Upper lobe of left lung (tissue), 6 donors: ENCODE data around the gene TPCN1. TPM values are rescaled to one million over a fixed set of nuclear protein-coding genes. Genes with fewer than 3 reads are reported as not detected.
A peak's percentile ranks its signal among the peaks of the same experiment; 100 is the strongest.

Source experiments
- ATAC-seq, 2 donors: fragments of 200-7000 bp; cut with Tn5 transposase; one replicate each; pipeline ENCODE4 v1.9.1; 2022; ENCODE audit warnings: mild to moderate bottlenecking in 2 of 2, moderate library complexity in 2 of 2; ENCODE audit not compliant: low FRiP score in 2 of 2
- DNase-seq, 2 donors: peaks; one replicate each; pipeline ENCODE4 v3.0.0-alpha.2; 2019 to 2020
- H3K27ac ChIP-seq, 4 donors: fragments of 200-600 bp; sonication (generic); one replicate each; pipeline ENCODE4 v1.5.1; 2016 to 2019
- H3K27me3 ChIP-seq, 4 donors: fragments of 200-600 bp; sonication (generic); one replicate each; pipeline ENCODE4 v1.5.1; 2017 to 2019
- H3K36me3 ChIP-seq, 4 donors: fragments of 200-600 bp; sonication (generic); one replicate each; pipeline ENCODE4 v1.5.1; 2016 to 2019
- H3K4me1 ChIP-seq, 4 donors: fragments of 200-600 bp; sonication (generic); one replicate each; pipeline ENCODE4 v1.5.1; 2018 to 2019
- H3K4me3 ChIP-seq, 4 donors: fragments of 200-600 bp; sonication (generic); one replicate each; pipeline ENCODE4 v1.5.1; 2017 to 2019; ENCODE audit warnings: mild to moderate bottlenecking in 2 of 4, moderate library complexity in 1 of 4
- H3K9me3 ChIP-seq, 4 donors: fragments of 200-600 bp; sonication (generic); one replicate each; pipeline ENCODE4 v1.5.1; 2018 to 2019
- EP300 ChIP-seq, 4 donors: sonication (generic); formaldehyde crosslinking; IDR thresholded peaks; one replicate each; pipeline ENCODE4 v1.5.1; 2017; ENCODE audit warnings: antibody characterized with exemption in 4 of 4, control low read depth in 2 of 4
- POLR2A ChIP-seq, 4 donors: fragments of 450-650 bp; IDR thresholded peaks; one replicate each; pipeline ENCODE4 v1.5.1; 2016 to 2017; ENCODE audit warnings: antibody characterized with exemption in 4 of 4, mild to moderate bottlenecking in 2 of 4
- POLR2AphosphoS5 ChIP-seq, 2 donors: sonication (generic); formaldehyde crosslinking; IDR thresholded peaks; one replicate each; pipeline ENCODE4 v1.5.1; 2017; ENCODE audit warnings: antibody characterized with exemption in 2 of 2
- WGBS, 2 donors: methylation state at CpG; one replicate each; pipeline ENCODE4 v1.1.5; 2017 to 2018; 5-methylcytosine and 5-hydroxymethylcytosine counted together
- total RNA-seq, 6 donors: library from RNA; depleted of rRNA in 4 of 6; stranded (reverse); fragments of >200 nt in 4 of 6; gene quantifications; one replicate each; pipeline versions ENCODE4 v1.1.0 to v1.2.1, GENCODE V29; 2016 to 2021
- TF ChIP-seq, protein P1 (sequence below), 6 experiments: fragments of 450-650 bp in 4 of 6; fragments of 200-600 bp in 2 of 6; sonication (generic) in 2 of 6; IDR thresholded peaks; one replicate each; pipeline ENCODE4 v1.5.1; 2016 to 2019; ENCODE audit warnings: antibody characterized with exemption in 6 of 6
- donor health status: DM: no; HTN: no; CAD: no; lungs with moderate emphysema.
- donor health status: DM: no; HTN: yes; CAD: no; lungs with severe emphysema.

Gene TPCN1
- total RNA-seq, 6 donors from 2014 or later = 36.6 to 193 (median 52.2) TPM

DNA sequence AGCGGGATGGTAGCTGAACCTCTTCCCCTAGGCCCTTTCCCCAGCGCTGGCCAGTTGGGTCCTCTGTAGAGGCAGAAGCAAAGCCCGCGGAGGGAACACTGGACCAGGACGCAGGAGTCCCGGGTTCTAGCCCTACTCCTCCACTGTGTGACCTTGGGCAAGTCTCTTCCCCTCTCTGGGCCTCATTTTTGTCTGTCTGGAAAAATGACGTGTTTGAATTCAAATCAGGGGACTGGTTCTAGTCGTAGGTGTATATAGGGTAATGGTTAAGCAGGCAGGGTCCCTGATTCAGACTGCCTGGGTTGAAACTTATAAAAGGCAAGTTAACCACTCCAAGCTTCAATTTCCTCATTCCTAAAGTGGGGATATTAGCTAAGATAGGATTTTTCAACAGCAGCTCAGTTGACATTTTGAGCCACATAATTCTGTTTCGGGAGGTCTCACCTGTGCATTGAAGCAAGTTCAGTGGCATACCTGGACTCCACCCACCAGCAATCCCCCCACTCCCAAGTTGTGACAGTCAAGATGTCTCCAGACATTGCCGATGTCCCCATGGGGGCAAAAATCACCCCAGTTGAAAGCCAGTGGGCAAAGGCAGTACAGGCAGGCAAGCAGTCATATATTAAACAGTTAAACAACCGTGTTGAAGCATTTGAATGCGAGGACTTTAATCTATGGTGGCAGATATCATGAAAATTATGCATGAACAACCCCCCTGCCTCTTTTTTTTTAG lies 899 bp downstream of the TPCN1 start:
- TF ChIP-seq, protein P1, sequence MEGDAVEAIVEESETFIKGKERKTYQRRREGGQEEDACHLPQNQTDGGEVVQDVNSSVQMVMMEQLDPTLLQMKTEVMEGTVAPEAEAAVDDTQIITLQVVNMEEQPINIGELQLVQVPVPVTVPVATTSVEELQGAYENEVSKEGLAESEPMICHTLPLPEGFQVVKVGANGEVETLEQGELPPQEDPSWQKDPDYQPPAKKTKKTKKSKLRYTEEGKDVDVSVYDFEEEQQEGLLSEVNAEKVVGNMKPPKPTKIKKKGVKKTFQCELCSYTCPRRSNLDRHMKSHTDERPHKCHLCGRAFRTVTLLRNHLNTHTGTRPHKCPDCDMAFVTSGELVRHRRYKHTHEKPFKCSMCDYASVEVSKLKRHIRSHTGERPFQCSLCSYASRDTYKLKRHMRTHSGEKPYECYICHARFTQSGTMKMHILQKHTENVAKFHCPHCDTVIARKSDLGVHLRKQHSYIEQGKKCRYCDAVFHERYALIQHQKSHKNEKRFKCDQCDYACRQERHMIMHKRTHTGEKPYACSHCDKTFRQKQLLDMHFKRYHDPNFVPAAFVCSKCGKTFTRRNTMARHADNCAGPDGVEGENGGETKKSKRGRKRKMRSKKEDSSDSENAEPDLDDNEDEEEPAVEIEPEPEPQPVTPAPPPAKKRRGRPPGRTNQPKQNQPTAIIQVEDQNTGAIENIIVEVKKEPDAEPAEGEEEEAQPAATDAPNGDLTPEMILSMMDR (IDR thresholded peaks at IDR 0.05) = no peak
- no peak for TF ChIP-seq POLR2AphosphoS5 (IDR thresholded peaks at IDR 0.05)
- TF ChIP-seq EP300 (IDR thresholded peaks at IDR 0.05) = no peak
- no peak for TF ChIP-seq POLR2A (IDR thresholded peaks at IDR 0.05)
- Histone ChIP-seq H3K9me3 (no peaks in the 10 kb centered on the region), H3K27ac (peak overlapping the region; percentile 90 to 96 (median 92)), H3K4me1 (peaks cover 33 to 56% (median 43%) of the 10 kb centered on the region in 4 donors), H3K4me3 (peak overlapping the region; percentile 91 to 97 (median 93)), H3K36me3 (peaks cover 0 to 6% (median 4%) of the 10 kb centered on the region in 4 donors), H3K27me3 (no peaks in the 10 kb centered on the region)
- no peak for DNase-seq
- WGBS, 2 donors = 11 to 12% methylated on average over 8 to 12 of the region's 12 CpGs
- no peak for ATAC-seq

DNA sequence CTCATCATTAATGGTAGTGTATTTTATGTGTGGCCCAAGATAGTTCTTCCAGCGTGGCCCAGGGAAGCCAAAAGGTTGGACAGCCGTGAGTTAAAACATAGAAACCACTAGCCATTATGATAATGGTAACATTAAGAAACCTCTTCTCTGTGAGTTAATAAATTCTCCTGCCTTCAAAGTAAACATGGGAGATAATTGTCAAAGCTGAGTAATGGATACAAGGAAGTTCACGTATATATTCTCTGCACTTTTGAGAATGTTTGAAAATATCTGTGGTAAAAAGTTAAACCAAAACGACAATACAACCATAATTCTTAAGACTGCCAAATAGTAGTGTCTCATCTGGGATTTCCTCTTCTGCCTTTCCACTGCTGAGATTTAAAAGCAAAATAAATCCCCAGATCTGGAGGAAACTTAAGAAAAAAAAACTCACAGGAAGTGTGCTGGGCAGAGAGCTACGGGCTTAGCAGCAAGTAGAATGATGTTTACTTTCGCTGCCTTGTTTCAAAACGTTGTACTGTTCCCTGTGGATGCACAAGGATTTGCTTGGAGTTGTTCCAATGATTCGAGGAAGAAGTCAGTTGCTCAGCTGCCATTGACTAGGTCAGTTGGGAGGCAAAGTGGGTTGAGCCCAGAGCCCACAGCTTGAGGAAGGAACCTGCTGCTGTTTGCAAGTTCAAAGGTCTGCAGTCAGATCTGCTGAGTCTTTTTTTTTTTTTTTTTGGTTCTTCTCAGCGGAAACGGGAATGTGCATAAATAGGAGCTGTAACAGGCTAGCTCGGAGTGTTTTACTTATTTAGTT lies 1.7 kb downstream of the TPCN1 start:
- TF ChIP-seq, protein P1 (IDR thresholded peaks at IDR 0.05) = no peak
- TF ChIP-seq POLR2A (IDR thresholded peaks at IDR 0.05) (peak in 2 of 4 donors; percentile 17 to 52), POLR2AphosphoS5 (IDR thresholded peaks at IDR 0.05) (peak; percentile 78 to 87), EP300 (IDR thresholded peaks at IDR 0.05) (peak in 2 of 4 donors; percentile 9 to 79)
- peak overlapping the region; percentile 90 to 96 (median 92) for H3K27ac ChIP-seq
- peak in 1 of 2 donors; percentile 89 for DNase-seq

DNA sequence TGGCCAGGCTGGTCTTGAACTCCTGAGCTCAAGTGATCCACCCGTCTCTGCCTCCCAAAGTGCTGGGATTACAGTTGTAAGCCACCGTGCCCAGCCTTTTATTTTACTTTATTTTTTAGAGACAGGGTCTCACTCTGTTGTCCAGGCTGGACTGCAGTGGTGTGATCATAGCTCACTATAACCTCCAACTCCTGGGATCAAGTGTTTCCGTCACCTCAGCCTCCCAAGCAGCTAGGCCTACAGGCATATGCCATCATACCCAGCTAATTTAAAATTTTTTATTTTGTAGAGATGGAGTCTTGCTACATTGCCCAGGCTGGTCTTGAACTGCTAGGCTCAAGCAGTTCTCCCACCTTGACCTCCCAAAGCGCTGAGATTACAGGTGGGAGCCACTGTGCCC lies 3.7 kb downstream of the TPCN1 start:
- DNase-seq (no peak), ATAC-seq (no peak)
- no peak overlapping the region for H3K4me3 ChIP-seq
- H3K4me1 ChIP-seq = peaks cover 52 to 75% (median 66%) of the 10 kb centered on the region in 4 donors
- TF ChIP-seq POLR2AphosphoS5 (IDR thresholded peaks at IDR 0.05) (no peak), EP300 (IDR thresholded peaks at IDR 0.05) (no peak)
- TF ChIP-seq, protein P1 (IDR thresholded peaks at IDR 0.05) = no peak
- no peaks in the 10 kb centered on the region for H3K27me3 ChIP-seq
- H3K27ac ChIP-seq = peak overlapping the region in 2 of 4 donors; percentile 90 to 94
- H3K36me3 ChIP-seq = peaks cover 0 to 20% (median 8%) of the 10 kb centered on the region in 4 donors
- WGBS, 2 donors = 98 to 100% methylated on average over 4 of the region's 4 CpGs
- H3K9me3 ChIP-seq = no peaks in the 10 kb centered on the region

More for the DNA sequence above, 1.7 kb downstream of the TPCN1 start:
- H3K9me3 ChIP-seq = no peaks in the 10 kb centered on the region
- WGBS, 2 donors = 10 to 14% methylated on average over 11 of the region's 11 CpGs
- H3K4me1 ChIP-seq = peaks cover 37 to 56% (median 48%) of the 10 kb centered on the region in 4 donors
- H3K36me3 ChIP-seq = peaks cover 0 to 13% (median 7%) of the 10 kb centered on the region in 4 donors
- peak overlapping the region in 3 of 4 donors; percentile 91 to 94 (median 92) for H3K4me3 ChIP-seq
- ATAC-seq = peak; percentile 24 to 56
- no peaks in the 10 kb centered on the region for H3K27me3 ChIP-seq

DNA sequence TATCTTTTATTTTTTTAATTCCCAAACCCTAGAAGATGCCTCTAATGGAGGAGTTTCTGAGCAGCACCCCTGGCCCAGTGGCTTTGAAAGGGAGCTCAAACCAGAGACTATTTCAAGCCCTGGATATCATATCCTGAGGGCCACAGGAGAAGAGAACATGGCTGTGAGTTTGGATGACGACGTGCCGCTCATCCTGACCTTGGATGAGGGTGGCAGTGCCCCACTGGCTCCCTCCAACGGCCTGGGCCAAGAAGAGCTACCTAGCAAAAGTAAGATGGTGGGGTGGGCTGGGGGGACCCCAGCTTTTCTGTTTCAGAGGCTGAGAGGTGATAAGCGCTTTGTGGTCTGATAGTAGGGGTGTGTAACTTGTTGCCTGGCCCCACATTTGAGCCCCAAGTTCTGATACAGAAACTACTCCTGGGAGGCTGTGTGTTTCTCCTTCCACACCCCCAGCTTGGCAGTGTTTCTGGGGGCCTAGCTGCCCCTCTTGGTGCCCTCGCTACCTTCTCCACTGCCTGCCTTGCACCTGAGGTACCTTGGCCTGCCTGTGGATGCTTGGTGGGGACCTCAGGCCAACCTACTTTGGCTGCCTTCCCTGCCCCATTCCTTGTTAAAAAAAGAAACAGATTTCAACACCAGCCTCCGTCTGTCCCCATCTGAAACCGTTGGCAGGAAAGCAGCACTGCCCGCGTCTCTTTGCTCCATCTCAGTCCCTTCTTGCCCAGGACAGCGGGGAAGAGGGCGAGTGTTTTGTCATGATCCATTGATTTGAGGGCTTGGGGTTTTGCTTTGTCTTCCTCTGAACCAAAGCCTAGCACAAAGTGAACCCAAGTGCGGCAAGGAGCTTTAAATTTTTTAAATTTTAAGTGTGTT lies 5.7 kb downstream of the TPCN1 start:
- no peak for ATAC-seq
- Histone ChIP-seq H3K9me3 (no peaks in the 10 kb centered on the region), H3K36me3 (peaks cover 0 to 39% (median 22%) of the 10 kb centered on the region in 4 donors), H3K27ac (peak overlapping the region; percentile 2 to 61 (median 39)), H3K4me1 (peaks cover 47 to 70% (median 60%) of the 10 kb centered on the region in 4 donors), H3K4me3 (no peak overlapping the region), H3K27me3 (no peaks in the 10 kb centered on the region)
- TF ChIP-seq EP300 (IDR thresholded peaks at IDR 0.05) (no peak), POLR2AphosphoS5 (IDR thresholded peaks at IDR 0.05) (no peak), POLR2A (IDR thresholded peaks at IDR 0.05) (no peak)
- TF ChIP-seq, protein P1 (IDR thresholded peaks at IDR 0.05) = no peak
- WGBS, 2 donors = 76 to 79% methylated on average over 11 to 13 of the region's 13 CpGs
- no peak for DNase-seq
